Hematopoietic multipotent progenitor cell treated with erythropoietin and hydrocortisone succinate and interleukin-3 and kit ligand, for 15 days (in vitro differentiated cells): ENCODE measurements around the gene NPIPB4.
"Not testable (repeated sequence)": the region's sequence is repeated elsewhere in the genome, so short reads cannot be mapped to it uniquely, and the experiment has no call there.

Source experiments
- DNase-seq: peaks from one replicate; pipeline ENCODE4 v3.0.0-alpha.2; 2015; ENCODE audit warnings: low spot score

Gene NPIPB4

GRCh38 chr16:21857656-21858055, at the start of gene NPIPB4:
NPIPB4 (minus strand) TSS chr16:21857756; CDS start chr16:21857378, 378 bp downstream.
- DNase-seq: not testable (repeated sequence)

- DNase-seq: not testable (repeated sequence)
Observed at GRCh38 chr16:21898998-21899397, 41.4 kb upstream of the NPIPB4 start.

GRCh38 chr16:21881988-21882387, 24.4 kb upstream of the NPIPB4 start:
- not testable (repeated sequence) for DNase-seq

- DNase-seq: not testable (repeated sequence)
Observed at GRCh38 chr16:21837186-21837585, 20.4 kb downstream of the NPIPB4 start.

GRCh38 chr16:21836334-21836733, 21.2 kb downstream of the NPIPB4 start:
- not testable (repeated sequence) for DNase-seq

GRCh38 chr16:21835747-21836146, 21.8 kb downstream of the NPIPB4 start:
- not testable (repeated sequence) for DNase-seq

- DNase-seq: not testable (repeated sequence)
Observed at GRCh38 chr16:21834211-21834610, 23.3 kb downstream of the NPIPB4 start.

GRCh38 chr16:21829929-21830328, 27.6 kb downstream of the NPIPB4 start:
- not testable (repeated sequence) for DNase-seq

GRCh38 chr16:21826067-21826706, 31.4 kb downstream of the NPIPB4 start:
- not testable (repeated sequence) for DNase-seq

GRCh38 chr16:21825526-21825925, 32.0 kb downstream of the NPIPB4 start:
- DNase-seq: not testable (repeated sequence)

GRCh38 chr16:21823258-21823657, 34.3 kb downstream of the NPIPB4 start:
- not testable (repeated sequence) for DNase-seq

GRCh38 chr16:21820908-21821465, 36.6 kb downstream of the NPIPB4 start:
- DNase-seq: not testable (repeated sequence)

GRCh38 chr16:21820028-21820907, 37.3 kb downstream of the NPIPB4 start:
- DNase-seq: peak; percentile 13

- DNase-seq: not testable (repeated sequence)
Observed at GRCh38 chr16:21819617-21820016, 37.9 kb downstream of the NPIPB4 start.

- DNase-seq: not testable (repeated sequence)
Observed at GRCh38 chr16:21817012-21817411, 40.5 kb downstream of the NPIPB4 start.

- not testable (repeated sequence) for DNase-seq
Observed at GRCh38 chr16:21815694-21816093, 41.9 kb downstream of the NPIPB4 start.

GRCh38 chr16:21802375-21802663, 55.2 kb downstream of the NPIPB4 start:
- not testable (repeated sequence) for DNase-seq

- peak; percentile 24 for DNase-seq
Observed at GRCh38 chr16:21801538-21802374, 55.8 kb downstream of the NPIPB4 start.

GRCh38 chr16:21798601-21799000, 59.0 kb downstream of the NPIPB4 start:
- DNase-seq: not testable (repeated sequence)

GRCh38 chr16:21793310-21793709, 64.2 kb downstream of the NPIPB4 start:
- not testable (repeated sequence) for DNase-seq

- DNase-seq: not testable (repeated sequence)
Observed at GRCh38 chr16:21790506-21790905, 67.0 kb downstream of the NPIPB4 start.
